ENCODE measurements around the gene GPRC5C. TPM values are rescaled to one million over a fixed set of nuclear protein-coding genes. Genes with fewer than 3 reads are reported as not detected.
A peak's percentile ranks its signal among the peaks of the same experiment; 100 is the strongest.

The GPRC5C gene
- total RNA-seq, 2 donors from 2014 or later: 57.0 to 73.4 TPM

DNA sequence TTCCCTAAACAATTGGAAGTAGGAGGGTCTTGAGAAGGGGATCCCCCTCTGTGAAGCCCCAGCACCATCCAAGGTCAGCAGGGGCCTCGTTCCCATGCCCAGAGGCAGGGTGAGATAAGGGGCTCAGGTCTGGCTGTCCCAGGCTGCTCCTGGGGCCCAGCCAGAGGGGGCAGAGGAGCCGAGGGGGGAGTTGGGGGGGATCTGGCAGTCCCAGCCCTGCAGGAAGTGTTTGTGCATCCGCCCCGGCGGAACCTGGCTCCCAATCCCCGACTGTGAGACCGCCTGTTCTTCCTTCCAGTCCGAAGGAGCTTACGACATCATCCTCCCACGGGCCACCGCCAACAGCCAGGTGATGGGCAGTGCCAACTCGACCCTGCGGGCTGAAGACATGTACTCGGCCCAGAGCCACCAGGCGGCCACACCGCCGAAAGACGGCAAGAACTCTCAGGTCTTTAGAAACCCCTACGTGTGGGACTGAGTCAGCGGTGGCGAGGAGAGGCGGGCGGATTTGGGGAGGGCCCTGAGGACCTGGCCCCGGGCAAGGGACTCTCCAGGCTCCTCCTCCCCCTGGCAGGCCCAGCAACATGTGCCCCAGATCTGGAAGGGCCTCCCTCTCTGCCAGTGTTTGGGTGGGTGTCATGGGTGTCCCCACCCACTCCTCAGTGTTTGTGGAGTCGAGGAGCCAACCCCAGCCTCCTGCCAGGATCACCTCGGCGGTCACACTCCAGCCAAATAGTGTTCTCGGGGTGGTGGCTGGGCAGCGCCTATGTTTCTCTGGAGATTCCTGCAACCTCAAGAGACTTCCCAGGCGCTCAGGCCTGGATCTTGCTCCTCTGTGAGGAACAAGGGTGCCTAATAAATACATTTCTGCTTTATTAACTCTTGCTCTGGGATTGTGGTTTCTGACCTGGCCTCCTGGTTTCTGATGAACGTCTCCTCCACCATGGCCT is 14.9 kb downstream of the GPRC5C start:
- Histone ChIP-seq H3K9me3 (ENCODE audit: control insufficient read depth, low read length) (no peaks in the 10 kb centered on the region), H3K27me3 (ENCODE audit: control insufficient read depth, insufficient read depth, low read length, poor library complexity, severe bottlenecking) (peaks cover 4% of the 10 kb centered on the region), H3K36me3 (ENCODE audit: control insufficient read depth, insufficient read depth, low read length) (peaks cover 31% of the 10 kb centered on the region), H3K9ac (ENCODE audit: extremely low read depth, low read length, poor library complexity, severe bottlenecking) (no peak overlapping the region), H3K27ac (ENCODE audit: low read depth, low read length) (no peak overlapping the region), H3K4me1 (ENCODE audit: control insufficient read depth, insufficient read depth, low read length) (no peaks in the 10 kb centered on the region), H3K4me3 (ENCODE audit: low read length) (no peak overlapping the region)
- Mint-ChIP-seq H3K4me1 (peaks cover 5% of the 10 kb centered on the region), H3K27ac (no peak overlapping the region), H3K9me3 (no peaks in the 10 kb centered on the region), H3K4me3 (no peak overlapping the region), H3K27me3 (ENCODE audit: insufficient read depth) (peaks cover 4% of the 10 kb centered on the region), H3K36me3 (ENCODE audit: low read depth) (peaks cover 20% of the 10 kb centered on the region)
- DNase-seq: peak; percentile 69
- WGBS, 2 experiments (ENCODE audit: insufficient coverage in 1 of 2, insufficient read length in 1 of 2): 90 to 93% methylated on average over 28 to 31 of the region's 31 CpGs
- TF ChIP-seq, protein P1, sequence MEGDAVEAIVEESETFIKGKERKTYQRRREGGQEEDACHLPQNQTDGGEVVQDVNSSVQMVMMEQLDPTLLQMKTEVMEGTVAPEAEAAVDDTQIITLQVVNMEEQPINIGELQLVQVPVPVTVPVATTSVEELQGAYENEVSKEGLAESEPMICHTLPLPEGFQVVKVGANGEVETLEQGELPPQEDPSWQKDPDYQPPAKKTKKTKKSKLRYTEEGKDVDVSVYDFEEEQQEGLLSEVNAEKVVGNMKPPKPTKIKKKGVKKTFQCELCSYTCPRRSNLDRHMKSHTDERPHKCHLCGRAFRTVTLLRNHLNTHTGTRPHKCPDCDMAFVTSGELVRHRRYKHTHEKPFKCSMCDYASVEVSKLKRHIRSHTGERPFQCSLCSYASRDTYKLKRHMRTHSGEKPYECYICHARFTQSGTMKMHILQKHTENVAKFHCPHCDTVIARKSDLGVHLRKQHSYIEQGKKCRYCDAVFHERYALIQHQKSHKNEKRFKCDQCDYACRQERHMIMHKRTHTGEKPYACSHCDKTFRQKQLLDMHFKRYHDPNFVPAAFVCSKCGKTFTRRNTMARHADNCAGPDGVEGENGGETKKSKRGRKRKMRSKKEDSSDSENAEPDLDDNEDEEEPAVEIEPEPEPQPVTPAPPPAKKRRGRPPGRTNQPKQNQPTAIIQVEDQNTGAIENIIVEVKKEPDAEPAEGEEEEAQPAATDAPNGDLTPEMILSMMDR (conservative IDR thresholded peaks at IDR 0.05): no peak

GRCh38 chr17:74447628-74448159 is 15.8 kb downstream of the GPRC5C start:
- DNase-seq: no peak
- no peaks in the 10 kb centered on the region for H3K4me1 ChIP-seq (ENCODE audit: control insufficient read depth, insufficient read depth, low read length)
- 94 to 95% methylated on average over 11 of the region's 11 CpGs for WGBS, 2 experiments (ENCODE audit: insufficient coverage in 1 of 2, insufficient read length in 1 of 2)
- peaks cover 12% of the 10 kb centered on the region for H3K27me3 ChIP-seq (ENCODE audit: control insufficient read depth, insufficient read depth, low read length, poor library complexity, severe bottlenecking)
- TF ChIP-seq, protein P1 (conservative IDR thresholded peaks at IDR 0.05): no peak
- H3K4me1 Mint-ChIP-seq: no peaks in the 10 kb centered on the region
- peaks cover 26% of the 10 kb centered on the region for H3K36me3 ChIP-seq (ENCODE audit: control insufficient read depth, insufficient read depth, low read length)
- no peak overlapping the region for H3K4me3 Mint-ChIP-seq
- no peak overlapping the region for H3K27ac ChIP-seq (ENCODE audit: low read depth, low read length)
- H3K9me3 ChIP-seq (ENCODE audit: control insufficient read depth, low read length): no peaks in the 10 kb centered on the region
- H3K27ac Mint-ChIP-seq: no peak overlapping the region
- H3K36me3 Mint-ChIP-seq (ENCODE audit: low read depth): peaks cover 16% of the 10 kb centered on the region
- no peaks in the 10 kb centered on the region for H3K9me3 Mint-ChIP-seq
- no peak overlapping the region for H3K9ac ChIP-seq (ENCODE audit: extremely low read depth, low read length, poor library complexity, severe bottlenecking)
- no peak overlapping the region for H3K4me3 ChIP-seq (ENCODE audit: low read length)
- H3K27me3 Mint-ChIP-seq (ENCODE audit: insufficient read depth): peaks cover 13% of the 10 kb centered on the region

DNA sequence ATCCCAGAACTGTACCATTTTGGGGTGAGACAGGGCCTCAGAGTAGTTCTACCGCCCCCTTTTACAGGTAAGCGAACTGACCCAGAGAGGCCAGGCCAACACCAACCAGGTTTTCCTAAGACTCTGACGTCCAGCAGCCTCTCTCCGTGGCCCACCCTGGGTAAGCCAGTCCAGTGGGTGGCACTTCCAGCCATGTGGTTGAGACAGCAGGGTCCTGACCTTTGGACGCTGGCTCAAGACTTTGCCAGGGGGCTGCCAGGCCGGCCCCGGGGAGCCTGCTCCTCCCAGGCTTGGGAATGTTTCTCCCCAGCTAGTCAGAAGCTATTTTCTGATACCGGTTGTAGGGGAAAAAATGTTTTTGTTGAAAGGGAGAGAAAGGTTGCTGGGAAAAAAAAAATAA is 16.9 kb downstream of the GPRC5C start:
- no peaks in the 10 kb centered on the region for H3K4me1 ChIP-seq (ENCODE audit: control insufficient read depth, insufficient read depth, low read length)
- H3K36me3 ChIP-seq (ENCODE audit: control insufficient read depth, insufficient read depth, low read length): peaks cover 16% of the 10 kb centered on the region
- H3K4me1 Mint-ChIP-seq: peaks cover 4% of the 10 kb centered on the region
- no peaks in the 10 kb centered on the region for H3K9me3 ChIP-seq (ENCODE audit: control insufficient read depth, low read length)
- no peak for DNase-seq
- H3K9ac ChIP-seq (ENCODE audit: extremely low read depth, low read length, poor library complexity, severe bottlenecking): no peak overlapping the region
- TF ChIP-seq, protein P1 (conservative IDR thresholded peaks at IDR 0.05): no peak
- H3K4me3 Mint-ChIP-seq: no peak overlapping the region
- H3K9me3 Mint-ChIP-seq: no peaks in the 10 kb centered on the region
- H3K27me3 ChIP-seq (ENCODE audit: control insufficient read depth, insufficient read depth, low read length, poor library complexity, severe bottlenecking): peaks cover 23% of the 10 kb centered on the region
- H3K27ac ChIP-seq (ENCODE audit: low read depth, low read length): no peak overlapping the region
- peaks cover 23% of the 10 kb centered on the region for H3K27me3 Mint-ChIP-seq (ENCODE audit: insufficient read depth)
- no peak overlapping the region for H3K27ac Mint-ChIP-seq
- no peak overlapping the region for H3K4me3 ChIP-seq (ENCODE audit: low read length)
- WGBS, 2 experiments (ENCODE audit: insufficient coverage in 1 of 2, insufficient read length in 1 of 2): 89 to 90% methylated on average over 5 to 8 of the region's 8 CpGs
- H3K36me3 Mint-ChIP-seq (ENCODE audit: low read depth): peaks cover 16% of the 10 kb centered on the region
